DOHH2 (cell line): Measurements from ENCODE around the gene SCYGR7.

ENCODE experiments used
- EZH2phosphoT487 ChIP-seq: fragments of 200-600 bp; sonication (generic); IDR thresholded peaks from 2 replicates; pipeline ENCODE4 v1.6.1; 2017; ENCODE audit warnings: borderline replicate concordance, mild to moderate bottlenecking, antibody characterized with exemption, low read length, moderate library complexity, mixed read lengths
- TF ChIP-seq, protein P1 (sequence below): fragments of 200-600 bp; sonication (generic); IDR thresholded peaks from one replicate; pipeline ENCODE4 v1.5.1; 2014; ENCODE audit warnings: antibody characterized with exemption, mild to moderate bottlenecking, low read depth, low read length; ENCODE audit not compliant: poor library complexity, severe bottlenecking

DNA sequence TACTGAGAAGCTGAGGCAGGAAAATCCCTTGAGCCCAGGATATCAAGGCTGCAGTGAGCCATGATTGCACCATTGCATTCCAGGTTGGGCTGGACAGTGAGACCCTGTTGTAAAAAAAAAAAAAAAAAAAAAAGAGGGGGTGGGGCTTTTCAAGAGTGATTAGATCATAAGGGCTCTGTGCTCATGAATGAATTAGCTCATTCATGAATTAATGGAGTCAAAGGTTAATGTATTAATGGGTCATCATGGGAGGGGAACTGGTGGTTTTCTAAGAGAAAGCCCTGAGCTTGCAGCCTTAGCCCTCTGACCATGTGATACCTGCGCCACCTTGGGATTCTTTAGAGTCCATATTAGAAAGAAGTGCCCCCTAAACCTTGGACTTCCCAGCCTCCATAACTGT is 14.8 kb upstream of the SCYGR7 start:
- no peak for TF ChIP-seq EZH2phosphoT487
- TF ChIP-seq, protein P1, sequence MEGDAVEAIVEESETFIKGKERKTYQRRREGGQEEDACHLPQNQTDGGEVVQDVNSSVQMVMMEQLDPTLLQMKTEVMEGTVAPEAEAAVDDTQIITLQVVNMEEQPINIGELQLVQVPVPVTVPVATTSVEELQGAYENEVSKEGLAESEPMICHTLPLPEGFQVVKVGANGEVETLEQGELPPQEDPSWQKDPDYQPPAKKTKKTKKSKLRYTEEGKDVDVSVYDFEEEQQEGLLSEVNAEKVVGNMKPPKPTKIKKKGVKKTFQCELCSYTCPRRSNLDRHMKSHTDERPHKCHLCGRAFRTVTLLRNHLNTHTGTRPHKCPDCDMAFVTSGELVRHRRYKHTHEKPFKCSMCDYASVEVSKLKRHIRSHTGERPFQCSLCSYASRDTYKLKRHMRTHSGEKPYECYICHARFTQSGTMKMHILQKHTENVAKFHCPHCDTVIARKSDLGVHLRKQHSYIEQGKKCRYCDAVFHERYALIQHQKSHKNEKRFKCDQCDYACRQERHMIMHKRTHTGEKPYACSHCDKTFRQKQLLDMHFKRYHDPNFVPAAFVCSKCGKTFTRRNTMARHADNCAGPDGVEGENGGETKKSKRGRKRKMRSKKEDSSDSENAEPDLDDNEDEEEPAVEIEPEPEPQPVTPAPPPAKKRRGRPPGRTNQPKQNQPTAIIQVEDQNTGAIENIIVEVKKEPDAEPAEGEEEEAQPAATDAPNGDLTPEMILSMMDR, result no peak
